HL-60/S4 (cell line): ENCODE results near the gene PKN3.
"Not testable (repeated sequence)": the region's sequence is repeated elsewhere in the genome, so short reads cannot be mapped to it uniquely, and the experiment has no call there.

Experiments used
- in situ Hi-C: fragments of 300-500 bp; cut with MboI; formaldehyde crosslinking; loops from 2 replicates; pipeline ENCODE4 v1.14.3; 2022; ENCODE audit warnings: low sequenced_read_pairs

The PKN3 gene

GRCh38 chr9:128702445-128702948, at the start of gene PKN3:
Gene PKN3 (plus strand): TSS chr9:128702503. CDS start chr9:128702916, 413 bp downstream.
- in situ Hi-C loops = no loop called here

- in situ Hi-C loops = no loop called here
These were observed 48.4 kb upstream of the PKN3 start for GRCh38 chr9:128653908-128654307.

- in situ Hi-C loops = no loop called here
These were observed 47.8 kb upstream of the PKN3 start for GRCh38 chr9:128654481-128654880.

GRCh38 chr9:128656416-128657343, 45.6 kb upstream of the PKN3 start, which contains the start of gene DYNC2I2:
Gene DYNC2I2 (minus strand): TSS chr9:128656847. CDS start chr9:128656726, 121 bp downstream.
- in situ Hi-C loops = no loop called here

GRCh38 chr9:128657344-128657704, 45.0 kb upstream of the PKN3 start:
- in situ Hi-C loops = no loop called here

- in situ Hi-C loops = no loop called here
These were observed 44.5 kb upstream of the PKN3 start for GRCh38 chr9:128657796-128658195.

- in situ Hi-C loops = not testable (repeated sequence)
These were observed 35.8 kb upstream of the PKN3 start for GRCh38 chr9:128666481-128666941.

- in situ Hi-C loops = no loop called here
These were observed 32.5 kb upstream of the PKN3 start for GRCh38 chr9:128669786-128670185.

- in situ Hi-C loops = no loop called here
These were observed 26.9 kb upstream of the PKN3 start for GRCh38 chr9:128675382-128675781.

GRCh38 chr9:128677794-128678193, 24.5 kb upstream of the PKN3 start:
- in situ Hi-C loops = no loop called here

GRCh38 chr9:128683340-128684064, 18.8 kb upstream of the PKN3 start:
- in situ Hi-C loops = no loop called here

GRCh38 chr9:128684065-128684324, 18.3 kb upstream of the PKN3 start:
- in situ Hi-C loops = no loop called here

GRCh38 chr9:128684325-128685199, 17.7 kb upstream of the PKN3 start:
- in situ Hi-C loops = no loop called here

GRCh38 chr9:128685636-128686489, 16.4 kb upstream of the PKN3 start:
- in situ Hi-C loops = no loop called here

GRCh38 chr9:128687453-128687852, 14.8 kb upstream of the PKN3 start:
- in situ Hi-C loops = no loop called here

- in situ Hi-C loops = no loop called here
These were observed 13.6 kb upstream of the PKN3 start, which contains the start of gene SET for GRCh38 chr9:128688501-128689292. Gene SET (plus strand): TSS chr9:128689222. CDS start chr9:128689583, 361 bp downstream.

- in situ Hi-C loops = no loop called here
These were observed 13.0 kb upstream of the PKN3 start for GRCh38 chr9:128689293-128689774.

- in situ Hi-C loops = no loop called here
These were observed 12.3 kb upstream of the PKN3 start for GRCh38 chr9:128689820-128690683.
